HG02943 (cell line): ENCODE results near the gene DARS2.
"Not testable (repeated sequence)": the region's sequence is repeated elsewhere in the genome, so short reads cannot be mapped to it uniquely, and the experiment has no call there.

ENCODE experiments used
- ATAC-seq: cut with Tn5 transposase; IDR thresholded peaks from one replicate; pipeline ENCODE4 v1.9.1; 2021; ENCODE audit warnings: mild to moderate bottlenecking, low read depth, moderate library complexity; ENCODE audit not compliant: unreplicated experiment

The DARS2 gene

GRCh38 chr1:173824315-173825081 lies at the start of gene DARS2, which contains the start of gene CENPL:
TSS of gene DARS2 (plus strand) at chr1:173824673. CDS start at chr1:173825230, 557 bp downstream.
TSS of gene CENPL (minus strand) at chr1:173824883. CDS start at chr1:173811299, 13,584 bp downstream.
- ATAC-seq = peak; percentile 90

- ATAC-seq = no peak
Measured at GRCh38 chr1:173775578-173776226, 48.8 kb upstream of the DARS2 start.

GRCh38 chr1:173779936-173780335 lies 44.5 kb upstream of the DARS2 start:
- ATAC-seq = no peak

- no peak for ATAC-seq
Measured at GRCh38 chr1:173784997-173785396, 39.5 kb upstream of the DARS2 start.

GRCh38 chr1:173789841-173790240 lies 34.6 kb upstream of the DARS2 start:
- no peak for ATAC-seq

GRCh38 chr1:173798078-173798477 lies 26.4 kb upstream of the DARS2 start:
- ATAC-seq = no peak

GRCh38 chr1:173799995-173800394 lies 24.5 kb upstream of the DARS2 start:
- ATAC-seq = not testable (repeated sequence)

- no peak for ATAC-seq
Measured at GRCh38 chr1:173802961-173803360, 21.5 kb upstream of the DARS2 start.

GRCh38 chr1:173813654-173814053 lies 10.8 kb upstream of the DARS2 start:
- ATAC-seq = not testable (repeated sequence)

GRCh38 chr1:173818459-173818858 lies 6.0 kb upstream of the DARS2 start:
- no peak for ATAC-seq

GRCh38 chr1:173821680-173822079 lies 2.8 kb upstream of the DARS2 start:
- ATAC-seq = no peak

- ATAC-seq = peak; percentile 45
Measured at GRCh38 chr1:173823781-173824314, 625 bp upstream of the DARS2 start.

GRCh38 chr1:173827611-173828010 lies 3.1 kb downstream of the DARS2 start:
- no peak for ATAC-seq

GRCh38 chr1:173832748-173833147 lies 8.3 kb downstream of the DARS2 start:
- no peak for ATAC-seq

- ATAC-seq = no peak
Measured at GRCh38 chr1:173852105-173852504, 27.6 kb downstream of the DARS2 start.

- ATAC-seq = no peak
Measured at GRCh38 chr1:173853074-173853473, 28.6 kb downstream of the DARS2 start.

GRCh38 chr1:173856014-173856413 lies 31.5 kb downstream of the DARS2 start:
- no peak for ATAC-seq

GRCh38 chr1:173856903-173857302 lies 32.4 kb downstream of the DARS2 start:
- ATAC-seq = no peak

- no peak for ATAC-seq
Measured at GRCh38 chr1:173857363-173857917, 33.0 kb downstream of the DARS2 start.

- not testable (repeated sequence) for ATAC-seq
Measured at GRCh38 chr1:173859547-173859946, 35.1 kb downstream of the DARS2 start.

- no peak for ATAC-seq
Measured at GRCh38 chr1:173860065-173860464, 35.6 kb downstream of the DARS2 start.
